SK-N-SH (cell line): ENCODE results near the gene ATF6. TPM values are rescaled to one million over a fixed set of nuclear protein-coding genes. Genes with fewer than 3 reads are reported as not detected.

Experiments
- CTCF ChIA-PET: fragments of 300-600, 350-600 bp; formaldehyde crosslinking; extraction: SDS; loops from one replicate; lab custom pipeline; 2021; lab: Yijun Ruan, JAX
- POLR2A ChIA-PET: fragments of 350-600 bp; sonication (Branson Sonifier 250); formaldehyde crosslinking; extraction: SDS; loops from one replicate; lab custom pipeline; 2020; ENCODE audit warnings: antibody characterized with exemption, inconsistent platforms; lab: Yijun Ruan, JAX
- DNase-seq: peaks from one replicate; pipeline ENCODE4 v3.0.0; 2012
- H2AFZ ChIP-seq: fragments of 200-600 bp; sonication (generic); 2 replicates; pipeline ENCODE4 v1.8.1; 2016; ENCODE audit warnings: antibody characterized with exemption, mild to moderate bottlenecking, low read depth
- H3F3A ChIP-seq: fragments of 200-600 bp; sonication (generic); replicated peaks from 2 replicates; pipeline ENCODE3; 2016; ENCODE audit warnings: antibody characterized with exemption, mild to moderate bottlenecking; ENCODE audit not compliant: insufficient read depth
- H3K27ac ChIP-seq, 2 experiments: fragments of 200-500 bp in 1 of 2; fragments of 200-600 bp in 1 of 2; sonication (Bioruptor generic) in 1 of 2; sonication (generic), shearing (Covaris generic) in 1 of 2; 2 replicates each; pipeline versions ENCODE4 v1.5.1 to v1.6.1; 2014 to 2016; ENCODE audit warnings: low read depth in 2 of 2, inconsistent platforms in 1 of 2, low read length in 1 of 2, mild to moderate bottlenecking in 1 of 2, mixed read lengths in 1 of 2
- H3K27me3 ChIP-seq: fragments of 200-600 bp; sonication (generic), shearing (Covaris generic); 2 replicates; pipeline ENCODE4 v1.6.1; 2016; ENCODE audit warnings: mixed run types; ENCODE audit not compliant: insufficient read depth
- H3K36me3 ChIP-seq, 2 experiments: fragments of 200-500 bp in 1 of 2; fragments of 200-600 bp in 1 of 2; sonication (Bioruptor generic) in 1 of 2; sonication (generic) in 1 of 2; replicated peaks in 1 of 2; 2 replicates each; pipeline versions ENCODE3 to v1.5.1; 2014 to 2016; ENCODE audit warnings: low read length in 1 of 2, mild to moderate bottlenecking in 1 of 2; ENCODE audit not compliant: insufficient read depth in 2 of 2, control insufficient read depth in 1 of 2
- H3K4me1 ChIP-seq, 2 experiments: fragments of 200-500 bp in 1 of 2; fragments of 200-600 bp in 1 of 2; sonication (Bioruptor generic) in 1 of 2; sonication (generic), shearing (Covaris generic) in 1 of 2; 2 replicates each; pipeline versions ENCODE4 v1.5.1 to v1.6.1; 2014 to 2016; ENCODE audit warnings: low read depth in 1 of 2, low read length in 1 of 2, mixed run types in 1 of 2; ENCODE audit not compliant: insufficient read depth in 2 of 2, control insufficient read depth in 1 of 2
- H3K4me2 ChIP-seq: fragments of 200-600 bp; sonication (generic), shearing (Covaris generic); 2 replicates; pipeline ENCODE4 v1.6.1; 2017; ENCODE audit warnings: mixed run types
- H3K4me3 ChIP-seq, 2 experiments: fragments of 200-500 bp in 1 of 2; fragments of 200-600 bp in 1 of 2; sonication (Bioruptor generic) in 1 of 2; sonication (generic), shearing (Covaris generic) in 1 of 2; 2 replicates each; pipeline versions ENCODE4 v1.5.1 to v1.8.1; 2014 to 2016; ENCODE audit warnings: low read depth in 2 of 2, inconsistent platforms in 1 of 2, low read length in 1 of 2, mild to moderate bottlenecking in 1 of 2, mixed read lengths in 1 of 2, moderate library complexity in 1 of 2
- H3K79me2 ChIP-seq: fragments of 200-600 bp; sonication (generic); 2 replicates; pipeline ENCODE4 v1.8.1; 2017; ENCODE audit warnings: mild to moderate bottlenecking; ENCODE audit not compliant: insufficient read depth
- H3K9ac ChIP-seq: fragments of 200-600 bp; sonication (generic); 2 replicates; pipeline ENCODE4 v1.6.1; 2017; ENCODE audit warnings: mixed run types
- H3K9me2 ChIP-seq: fragments of 200-600 bp; sonication (generic); 2 replicates; pipeline ENCODE4 v1.6.1; 2017; ENCODE audit warnings: mixed run types
- H3K9me3 ChIP-seq: fragments of 200-600 bp; sonication (generic); 2 replicates; pipeline ENCODE4 v1.6.1; 2017; ENCODE audit warnings: mixed run types, mild to moderate bottlenecking, moderate library complexity
- H4K20me1 ChIP-seq: fragments of 200-600 bp; sonication (generic); 2 replicates; pipeline ENCODE4 v1.6.1; 2017; ENCODE audit warnings: mild to moderate bottlenecking, mixed run types; ENCODE audit not compliant: insufficient read depth
- CHD2 ChIP-seq: fragments of 150-350 bp; IDR thresholded peaks from 2 replicates; pipeline ENCODE4 v1.6.1; 2018; ENCODE audit warnings: low read length; ENCODE audit not compliant: partially characterized antibody
- CTCF ChIP-seq: fragments of 200-600 bp; sonication (generic); IDR thresholded peaks from 2 replicates; pipeline ENCODE4 v1.6.1; 2017; ENCODE audit warnings: antibody characterized with exemption, mild to moderate bottlenecking, moderate library complexity
- EP300 ChIP-seq, 2 experiments: IDR thresholded peaks; 2 replicates each; pipeline versions ENCODE4 v1.4.0 to v1.6.1; 2012; ENCODE audit warnings: borderline replicate concordance in 1 of 2, low read depth in 1 of 2, low read length in 1 of 2
- GABPA ChIP-seq: IDR thresholded peaks from 2 replicates; pipeline ENCODE4 v1.4.0; 2012; ENCODE audit warnings: low read depth, mild to moderate bottlenecking
- GATA2 ChIP-seq: sonication (generic); formaldehyde crosslinking; IDR thresholded peaks from 2 replicates; pipeline ENCODE4 v1.5.0; 2020; ENCODE audit warnings: mild to moderate bottlenecking, missing genetic modification reagents
- IRF3 ChIP-seq: fragments of 150-350 bp; IDR thresholded peaks from 2 replicates; pipeline ENCODE4 v1.6.1; 2016; ENCODE audit warnings: mild to moderate bottlenecking, low read depth, low read length
- MAX ChIP-seq: IDR thresholded peaks from 2 replicates; pipeline ENCODE4 v1.4.0; 2012; ENCODE audit warnings: low read depth
- MXI1 ChIP-seq: IDR thresholded peaks from 2 replicates; pipeline ENCODE4 v1.6.1; 2012; ENCODE audit warnings: mild to moderate bottlenecking, low read depth, low read length, improper control_type of control experiment
- PBX3 ChIP-seq: IDR thresholded peaks from 2 replicates; pipeline ENCODE4; 2012
- RAD21 ChIP-seq: IDR thresholded peaks from 2 replicates; pipeline ENCODE4 v1.6.1; 2012; ENCODE audit warnings: mild to moderate bottlenecking, low read length
- RXRA ChIP-seq: IDR thresholded peaks from 2 replicates; pipeline ENCODE4 v1.4.0; 2012; ENCODE audit warnings: low read depth, mild to moderate bottlenecking, borderline replicate concordance
- SIN3A ChIP-seq: IDR thresholded peaks from 2 replicates; pipeline ENCODE4 v1.6.1; 2012; ENCODE audit warnings: low read depth, mild to moderate bottlenecking, low read length, moderate library complexity, borderline replicate concordance
- SMC3 ChIP-seq: IDR thresholded peaks from 2 replicates; pipeline ENCODE4 v1.6.1; 2012; ENCODE audit warnings: low read depth, low read length, improper control_type of control experiment
- TCF12 ChIP-seq: IDR thresholded peaks from 2 replicates; pipeline ENCODE4 v1.4.0; 2012
- TEAD4 ChIP-seq: IDR thresholded peaks from 2 replicates; pipeline ENCODE4 v1.4.0; 2012; ENCODE audit warnings: mild to moderate bottlenecking, borderline replicate concordance; ENCODE audit not compliant: insufficient read depth
- USF1 ChIP-seq: IDR thresholded peaks from 2 replicates; pipeline ENCODE4 v1.4.0; 2012; ENCODE audit warnings: low read depth, borderline replicate concordance
- USF2 ChIP-seq: fragments of 150-350 bp; IDR thresholded peaks from 2 replicates; pipeline ENCODE4 v1.6.1; 2017; ENCODE audit warnings: antibody characterized with exemption, low read length, low read depth, borderline replicate concordance
- WGBS: methylation state at CpG from one replicate; pipeline ENCODE4 v1.1.6; 2017; ENCODE audit warnings: low lambda C conversion rate; 5-methylcytosine and 5-hydroxymethylcytosine counted together
- polyA plus RNA-seq, 3 experiments: library from polyadenylated mRNA; depleted of rRNA; stranded (reverse); fragments of >200 nt; gene quantifications; 2 replicates each; pipeline ENCODE4 v1.2.3, GENCODE V29; 2012

The ATF6 gene
- polyA plus RNA-seq, 1 of the 3 experiments (the other 2 are of a cell fraction) = 8.8 TPM

GRCh38 chr1:161914595-161914994 lies 148.5 kb downstream of the ATF6 start (continued):
- TF ChIP-seq MXI1 (no peak), PBX3 (no peak), CHD2 (no peak), MAX (no peak)

GRCh38 chr1:161915051-161915503 lies 149.0 kb downstream of the ATF6 start:
- no peak overlapping the region for H3K4me3 ChIP-seq
- peaks cover 18% of the 10 kb centered on the region for H3F3A ChIP-seq
- H3K27me3 ChIP-seq = no peaks in the 10 kb centered on the region
- WGBS = 77% methylated on average over 1 of the region's 1 CpG
- H2AFZ ChIP-seq = no peak overlapping the region
- H3K4me2 ChIP-seq = no peak overlapping the region
- POLR2A ChIA-PET = no interaction called here
- H3K27ac ChIP-seq = no peak overlapping the region
- H3K4me1 ChIP-seq = peaks cover 7 to 11% of the 10 kb centered on the region in 2 experiments; a peak in 2 of 4 replicates
- CTCF ChIA-PET = no interaction called here
- H4K20me1 ChIP-seq = no peaks in the 10 kb centered on the region
- peaks cover 8 to 14% of the 10 kb centered on the region in 2 experiments for H3K36me3 ChIP-seq
- H3K79me2 ChIP-seq = no peaks in the 10 kb centered on the region
- TF ChIP-seq EP300 (IDR thresholded peaks at IDR 0.05; ENCODE audit: borderline replicate concordance in 1 of 2, low read depth in 1 of 2, low read length in 1 of 2) (no peak), USF1 (no peak), MAX (no peak), SMC3 (no peak), CTCF (no peak), RAD21 (no peak), SIN3A (no peak), TCF12 (no peak), TEAD4 (no peak), GABPA (no peak), RXRA (no peak), IRF3 (no peak), USF2 (no peak), GATA2 (CRISPR knock-in tag) (no peak)
- no peaks in the 10 kb centered on the region for H3K9me3 ChIP-seq
- DNase-seq = no peak
- no peaks in the 10 kb centered on the region for H3K9me2 ChIP-seq
- H3K9ac ChIP-seq = no peak overlapping the region
